K562 (cell line): ENCODE results near the gene TSPAN14. TPM values are rescaled to one million over a fixed set of nuclear protein-coding genes. Genes with fewer than 3 reads are reported as not detected.

Experiments
- ATAC-seq: fragments of 200-7000 bp; cut with Tn5 transposase; 3 replicates; pipeline ENCODE4 v1.9.1; 2020; ENCODE audit warnings: moderate library complexity
- BruUV-seq: library from RNA; stranded (reverse); fragments of 400-500 nt; replicated peaks from 2 replicates; lab custom pipeline; 2021; lab: Mats Ljungman, UMichigan
- CTCF ChIA-PET: fragments of 300-600 bp; formaldehyde crosslinking; extraction: SDS; loops from one replicate; lab custom pipeline; 2021; ENCODE audit warnings: low intra/inter-chr PET ratio; lab: Yijun Ruan, JAX
- POLR2A ChIA-PET: fragments of 300-600, 350-650 bp; sonication (Branson Sonifier 250); formaldehyde crosslinking; extraction: SDS; loops from one replicate; lab custom pipeline; 2021; ENCODE audit warnings: antibody characterized with exemption, inconsistent platforms; lab: Yijun Ruan, JAX
- DNase-seq, 4 experiments: peaks; one replicate each; pipeline versions ENCODE4 v3.0.0 to v3.0.0-alpha.2; 2011 to 2018; ENCODE audit warnings: low spot score in 3 of 4, mixed read lengths in 3 of 4; ENCODE audit errors: extremely low read depth in 1 of 4
- FAIRE-seq: peaks from 2 replicates; lab custom pipeline; 2011; peaks lifted over from hg19 to GRCh38; lab: Jason Lieb, UNC
- H2AFZ ChIP-seq: 2 replicates; pipeline ENCODE4 v1.6.0; 2011; ENCODE audit warnings: low read depth, low read length, control low read depth, inconsistent platforms
- H3K27ac ChIP-seq: fragments of 200-600 bp; 3 replicates; pipeline ENCODE4 v1.8.0; 2011; ENCODE audit warnings: low read depth, mild to moderate bottlenecking, control low read depth, inconsistent platforms, low read length, moderate library complexity, mixed read lengths; ENCODE audit errors: extremely low read depth
- H3K27me3 ChIP-seq, 2 experiments: fragments of 300-600 bp in 1 of 2; 2 replicates in 1 of 2; 3 replicates in 1 of 2; pipeline versions ENCODE4 v1.6.0 to v1.8.0; 2011; ENCODE audit warnings: inconsistent platforms in 2 of 2, low read length in 2 of 2, mild to moderate bottlenecking in 1 of 2, mixed read lengths in 1 of 2, moderate library complexity in 1 of 2; ENCODE audit not compliant: control insufficient read depth in 2 of 2, insufficient read depth in 2 of 2
- H3K36me3 ChIP-seq: fragments of 300-600 bp; 3 replicates; pipeline ENCODE4 v1.8.0; 2011; ENCODE audit warnings: mild to moderate bottlenecking, low read length, inconsistent platforms; ENCODE audit not compliant: control insufficient read depth, insufficient read depth
- H3K4me1 ChIP-seq, 2 experiments: fragments of 200-600 bp in 1 of 2; replicated peaks in 1 of 2; 2 replicates in 1 of 2; 3 replicates in 1 of 2; pipeline versions ENCODE4 v1.5.1 to v1.8.0; 2011; ENCODE audit warnings: inconsistent platforms in 2 of 2, low read length in 2 of 2, mild to moderate bottlenecking in 1 of 2, mixed read lengths in 1 of 2, moderate library complexity in 1 of 2; ENCODE audit not compliant: control insufficient read depth in 2 of 2, insufficient read depth in 2 of 2
- H3K4me2 ChIP-seq: 2 replicates; pipeline ENCODE4 v1.6.1; 2011; ENCODE audit warnings: low read length, control low read depth, inconsistent platforms, mixed read lengths; ENCODE audit not compliant: insufficient read depth
- H3K4me3 ChIP-seq: fragments of 200-600 bp; sonication (generic), shearing (Covaris generic); 2 replicates; pipeline ENCODE4 v1.5.1; 2016; ENCODE audit warnings: control low read depth, inconsistent platforms
- H3K79me2 ChIP-seq: fragments of 200-600 bp; 3 replicates; pipeline ENCODE4 v1.8.0; 2011; ENCODE audit warnings: low read length, inconsistent platforms; ENCODE audit not compliant: control insufficient read depth, insufficient read depth
- H3K9ac ChIP-seq, 2 experiments: 2 replicates each; pipeline versions ENCODE4 v1.6.0 to v1.6.1; 2011; ENCODE audit warnings: low read depth in 2 of 2, low read length in 2 of 2, control low read depth in 1 of 2, inconsistent platforms in 1 of 2, mild to moderate bottlenecking in 1 of 2, mixed read lengths in 1 of 2; ENCODE audit not compliant: insufficient read depth in 1 of 2
- H3K9me1 ChIP-seq: one replicate; pipeline ENCODE4 v1.6.0; 2011; ENCODE audit warnings: inconsistent platforms, mild to moderate bottlenecking, low read length, moderate library complexity; ENCODE audit not compliant: control insufficient read depth, insufficient read depth
- H3K9me3 ChIP-seq: replicated peaks from 2 replicates; pipeline ENCODE4 v1.5.1; 2011; ENCODE audit warnings: low read depth, low read length, inconsistent platforms; ENCODE audit not compliant: control insufficient read depth, insufficient read depth
- H4K20me1 ChIP-seq: replicated peaks from 2 replicates; pipeline ENCODE4 v1.6.1; 2011; ENCODE audit warnings: low read length, inconsistent platforms, mixed read lengths; ENCODE audit not compliant: control insufficient read depth, insufficient read depth
- CBX3 ChIP-seq, 2 experiments: IDR thresholded peaks; 1 replicate in 1 of 2; 2 replicates in 1 of 2; pipeline ENCODE4 v1.6.1; 2012; ENCODE audit warnings: inconsistent platforms in 2 of 2, low read length in 2 of 2, borderline replicate concordance in 1 of 2, control low read depth in 1 of 2
- ETV1 ChIP-seq: fragments of 450-650 bp; conservative IDR thresholded peaks from 2 replicates; pipeline ENCODE4 v1.6.1; 2016; ENCODE audit warnings: missing genetic modification characterization, control low read depth, low read depth, missing compliant biosample characterization
- HMG20A ChIP-seq: fragments of 450-650 bp; formaldehyde crosslinking; conservative IDR thresholded peaks from 2 replicates; pipeline ENCODE4 v1.4.0; 2020; ENCODE audit warnings: mild to moderate bottlenecking, mixed read lengths
- NFYB ChIP-seq: IDR thresholded peaks from 2 replicates; pipeline ENCODE4 v1.6.1; 2011; ENCODE audit warnings: mild to moderate bottlenecking, moderate library complexity; ENCODE audit not compliant: insufficient read length; ENCODE audit errors: extremely low read depth
- RCOR1 ChIP-seq, 2 experiments: IDR thresholded peaks; 2 replicates each; pipeline ENCODE4 v1.6.1; 2012; ENCODE audit warnings: low read depth in 2 of 2, low read length in 2 of 2, borderline replicate concordance in 1 of 2, improper control_type of control experiment in 1 of 2
- ZNF785 ChIP-seq: fragments of 250-450 bp; sonication (Bioruptor Pico); IDR thresholded peaks from 2 replicates; pipeline ENCODE4 v1.4.0; 2020; ENCODE audit warnings: mild to moderate bottlenecking
- WGBS: fragments of 100-300 bp; shearing (Covaris generic); methylation state at CpG from one replicate; pipeline ENCODE4 v1.1.6; 2016; ENCODE audit warnings: low coverage, mixed read lengths; ENCODE audit not compliant: insufficient coverage; ENCODE audit errors: missing lambda C conversion rate; 5-methylcytosine and 5-hydroxymethylcytosine counted together
- in situ Hi-C: fragments of 300-500 bp; cut with MboI; formaldehyde crosslinking; loops from 4 replicates; pipeline ENCODE4 v1.15.0; 2018; ENCODE audit warnings: inconsistent platforms, mixed read lengths
- intact Hi-C: fragments of 100-400 bp; cut with micrococcal nuclease; formaldehyde crosslinking; loops from 2 replicates; pipeline ENCODE4 v1.14.2; 2022
- polyA plus RNA-seq, 8 experiments: library from polyadenylated mRNA; depleted of rRNA in 4 of 8; stranded (reverse) in 5 of 8; unstranded in 3 of 8; fragments of >200 nt; fragmentation: Nextera tagmentation in 2 of 8; fragmentation: Illumina TruSeq in 1 of 8; extraction: Ambion mirVana in 2 of 8; extraction: Trizol in 1 of 8; gene quantifications; 2 replicates each; pipeline versions ENCODE4 v1.2.1 to v1.2.3, GENCODE V29; 2011 to 2014; ENCODE audit warnings: inconsistent platforms in 1 of 8, missing spikeins in 1 of 8
- total RNA-seq, 7 experiments: library from RNA; depleted of rRNA in 6 of 7; stranded (reverse); fragments of >200 nt in 6 of 7; fragmentation: Illumina TruSeq in 2 of 7; extraction: Trizol in 2 of 7; gene quantifications; 2 replicates each; pipeline versions ENCODE4 v1.2.1 to v1.2.3, GENCODE V29; 2011 to 2021; ENCODE audit warnings: low replicate concordance in 1 of 7
- TF ChIP-seq, protein P1 (sequence below): sonication (generic); formaldehyde crosslinking; IDR thresholded peaks from 2 replicates; pipeline ENCODE4 v1.8.0; 2022; ENCODE audit warnings: missing genetic modification reagents, mild to moderate bottlenecking, moderate library complexity, borderline replicate concordance

The TSPAN14 gene
- total and polyA plus RNA-seq, 9 of the 15 experiments (the other 6 are each of a cell fraction or from before 2014, with no cell fraction given) = 5.8 to 92.9 (median 23.3) TPM

DNA sequence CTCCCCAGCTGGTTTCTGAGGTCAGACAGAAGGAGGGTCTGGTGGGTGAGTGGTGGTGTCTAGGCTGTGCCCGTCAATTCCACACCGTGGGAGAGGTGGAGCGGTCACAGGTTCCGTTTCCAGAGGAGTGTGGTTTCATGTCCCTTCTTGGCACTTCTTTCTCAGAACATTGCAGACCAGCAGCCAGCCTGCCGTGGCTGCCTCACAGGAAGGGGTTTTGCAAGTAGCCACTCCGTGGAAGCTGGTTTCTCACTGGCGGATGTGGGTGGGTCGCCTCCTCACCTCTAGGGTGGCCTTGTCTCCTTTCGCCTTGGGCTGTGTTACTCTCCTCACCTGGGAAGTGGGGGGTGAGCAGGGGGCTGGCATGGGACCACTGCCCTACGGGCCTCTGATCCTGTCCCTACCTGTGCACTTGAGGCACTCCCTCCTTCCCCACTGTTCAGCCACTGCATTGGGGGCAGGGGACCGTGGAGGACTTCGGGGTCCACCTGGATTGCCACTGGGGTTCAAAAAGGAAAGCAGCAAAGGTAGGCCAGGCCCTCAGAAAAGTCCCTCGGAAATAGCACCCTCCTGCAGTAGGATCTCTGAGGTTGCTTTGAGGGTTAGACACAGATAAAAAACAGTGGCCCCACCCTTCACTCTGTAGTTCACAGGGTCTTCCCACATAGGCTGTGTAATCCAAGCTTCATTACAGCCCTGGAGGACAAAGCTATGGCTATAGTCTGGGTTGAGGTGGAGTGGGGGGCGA is 33.9 kb downstream of the TSPAN14 start:
- TF ChIP-seq RCOR1 (IDR thresholded peaks at IDR 0.05; ENCODE audit: borderline replicate concordance in 1 of 2, low read depth in 2 of 2, low read length in 2 of 2) = 0 out of 4 replicates have a peak, but pooled peaks of 1 of the 2 experiments have one; percentile 19
- TF ChIP-seq CBX3 (IDR thresholded peaks at IDR 0.05; ENCODE audit: borderline replicate concordance in 1 of 2, low read length in 2 of 2) = no peak
- TF ChIP-seq HMG20A (CRISPR knock-in tag) = no peak
- TF ChIP-seq NFYB = no peak
- TF ChIP-seq, protein P1, sequence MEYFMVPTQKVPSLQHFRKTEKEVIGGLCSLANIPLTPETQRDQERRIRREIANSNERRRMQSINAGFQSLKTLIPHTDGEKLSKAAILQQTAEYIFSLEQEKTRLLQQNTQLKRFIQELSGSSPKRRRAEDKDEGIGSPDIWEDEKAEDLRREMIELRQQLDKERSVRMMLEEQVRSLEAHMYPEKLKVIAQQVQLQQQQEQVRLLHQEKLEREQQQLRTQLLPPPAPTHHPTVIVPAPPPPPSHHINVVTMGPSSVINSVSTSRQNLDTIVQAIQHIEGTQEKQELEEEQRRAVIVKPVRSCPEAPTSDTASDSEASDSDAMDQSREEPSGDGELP = no peak
- TF ChIP-seq ETV1 (tag) = no peak
- TF ChIP-seq ZNF785 (CRISPR knock-in tag) = no peak
- Histone ChIP-seq H3K79me2 (peaks cover 95% of the 10 kb centered on the region), H3K9me3 (no peaks in the 10 kb centered on the region), H4K20me1 (0 out of 2 replicates have a peak, but pooled peaks cover 5% of the 10 kb centered on the region), H3K27ac (peak overlapping the region; percentile 14; the same call in 1 of the 3 replicates), H3K9ac (peak overlapping the region in 1 of 2 experiments; percentile 87; a peak in 3 of 4 replicates), H3K9me1 (peaks cover 9% of the 10 kb centered on the region), H3K36me3 (peaks cover 58% of the 10 kb centered on the region), H3K4me2 (peak overlapping the region; percentile 43), H3K4me3 (no peak overlapping the region), H3K4me1 (peaks cover 44 to 51% of the 10 kb centered on the region in 2 experiments), H3K27me3 (no peaks in the 10 kb centered on the region), H2AFZ (no peak overlapping the region)
- POLR2A ChIA-PET = interaction anchor here (1.0 to 1.5 kb wide), 4 partner anchors 9 to 31 kb away, joined by 3 to 12 read pairs (median 5); no protein-coding TSS in a partner anchor
- DNase-seq (peak in 2 of 4 experiments; percentile 55 to 63), FAIRE-seq (peak; percentile 46), ATAC-seq (peak; percentile 69)
- intact Hi-C loops (no loop called here), in situ Hi-C loops (no loop called here)
- CTCF ChIA-PET = no interaction called here
- no TSS peak for BruUV-seq
- 50% methylated on average over 10 of the region's 14 CpGs for WGBS
